NCI-H345 treated with DMSO at 0.1 percent for 48 hours (cell line): ENCODE data around the gene EIF4G3.
"Not testable (repeated sequence)": the region's sequence is repeated elsewhere in the genome, so short reads cannot be mapped to it uniquely, and the experiment has no call there.

Experiments
- DNase-seq: peaks from one replicate; lab custom pipeline; 2025; ENCODE audit not compliant: unreplicated experiment; lab: John Stamatoyannopoulos, UW

The EIF4G3 gene

DNA sequence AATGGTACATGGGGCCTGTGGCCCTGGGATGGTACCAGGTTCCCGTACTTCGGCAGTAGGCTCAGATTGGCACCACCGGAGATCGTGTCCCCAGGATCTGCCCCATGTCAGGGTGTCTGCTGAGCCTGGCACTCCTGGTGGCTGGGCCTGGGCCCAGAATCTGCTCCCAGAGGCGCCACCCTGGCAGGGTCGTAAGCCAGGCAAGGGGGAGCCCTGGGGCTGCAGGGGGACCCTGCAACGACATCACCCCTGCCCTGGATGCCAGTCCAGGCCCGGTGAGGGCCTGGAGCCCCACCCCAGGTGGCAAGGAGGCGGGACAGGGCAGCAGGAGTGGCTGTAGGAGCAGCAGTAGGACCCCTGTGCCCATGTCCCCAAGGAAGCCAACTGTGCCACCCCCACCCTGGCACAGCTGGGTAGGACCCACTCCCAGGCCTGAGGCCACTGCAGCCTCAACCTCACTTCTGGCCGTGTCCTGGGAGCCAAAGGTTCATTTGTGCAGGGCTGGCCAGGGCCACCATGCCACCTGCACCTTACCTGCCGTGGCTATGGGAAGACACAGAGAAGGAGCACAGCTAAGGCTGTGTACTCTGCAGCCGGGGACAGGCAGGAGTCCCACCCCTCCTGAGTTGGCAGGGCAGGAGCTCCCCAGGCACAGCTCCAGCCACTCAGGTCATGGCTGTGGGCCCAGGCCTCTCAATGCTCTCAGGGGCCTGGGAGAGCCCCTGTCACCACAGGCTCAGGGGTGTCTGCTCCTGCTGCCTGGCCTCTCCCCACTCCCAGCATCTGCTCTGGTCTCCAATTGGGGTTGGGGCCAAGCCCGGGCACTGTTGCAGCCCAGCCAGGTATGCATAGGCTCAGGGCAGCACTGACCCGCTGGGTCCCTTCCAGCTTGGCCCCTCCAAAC is 141.7 kb downstream of the EIF4G3 start:
- no peak for DNase-seq

DNA sequence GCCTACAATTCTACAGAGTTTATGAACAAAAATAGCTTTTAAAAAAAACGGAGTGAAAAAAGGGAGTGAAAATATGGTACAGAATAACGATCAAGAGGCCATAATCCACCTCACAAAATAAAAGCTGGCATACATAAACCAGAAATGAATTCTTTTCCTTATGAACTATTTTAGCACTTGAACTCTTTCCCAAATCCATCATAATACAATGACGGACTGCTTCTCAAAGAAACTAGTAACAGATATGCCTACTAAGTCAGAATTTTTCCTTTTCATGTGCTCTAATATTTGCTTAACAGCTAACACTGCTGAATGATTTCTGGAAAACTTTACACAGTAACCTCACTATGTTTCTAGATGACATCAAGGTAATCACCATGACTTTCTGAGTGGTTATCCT is 144.0 kb downstream of the EIF4G3 start:
- DNase-seq: no peak

DNA sequence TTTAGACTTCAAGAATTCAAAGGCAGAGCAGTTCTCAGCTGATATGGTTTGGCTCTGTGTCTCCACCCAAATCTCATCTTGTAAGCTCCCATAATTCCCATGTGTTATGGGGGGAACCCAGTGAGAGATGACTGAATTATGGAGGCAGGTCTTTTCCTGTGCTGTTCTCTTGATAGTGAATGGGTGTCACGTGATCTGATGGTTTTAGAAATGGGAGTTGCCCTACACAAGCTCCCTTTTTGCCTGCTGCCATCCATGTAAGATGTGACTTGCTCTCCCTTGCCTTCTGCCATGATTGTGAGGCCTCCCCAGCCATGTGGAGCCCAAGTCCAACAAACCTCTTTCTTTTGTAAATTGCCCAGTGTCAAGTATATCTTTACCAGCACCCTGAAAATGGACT is 146.5 kb downstream of the EIF4G3 start:
- no peak for DNase-seq

DNA sequence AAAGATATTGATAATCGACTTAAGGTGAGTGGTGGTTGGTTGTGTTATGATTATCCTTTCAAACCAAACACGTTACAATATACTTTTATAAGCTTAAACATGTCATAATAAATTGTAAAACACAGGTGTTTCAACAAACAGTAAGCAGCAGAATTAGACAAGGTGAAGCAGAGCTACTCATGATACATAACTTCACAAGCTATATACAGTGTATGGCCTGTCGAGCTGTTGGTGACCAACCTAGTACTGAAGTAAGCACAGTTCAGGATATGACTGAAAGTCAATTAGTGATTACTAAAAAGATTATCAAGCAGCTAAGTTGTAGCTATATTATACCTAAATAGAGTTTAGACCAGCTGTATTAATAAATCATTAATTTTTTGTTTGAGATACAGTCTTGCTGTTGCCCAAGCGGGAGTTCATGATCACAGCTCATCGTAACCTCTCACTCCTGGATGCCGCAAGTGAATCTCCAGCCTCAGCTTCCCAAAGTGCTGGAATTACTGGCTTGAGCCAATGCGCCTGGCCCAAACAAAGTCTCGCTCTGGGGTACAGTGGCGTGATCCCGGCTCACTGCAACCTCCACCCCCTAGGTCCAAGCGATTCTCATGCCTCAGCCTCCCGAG is 148.1 kb downstream of the EIF4G3 start:
- no peak for DNase-seq

DNA sequence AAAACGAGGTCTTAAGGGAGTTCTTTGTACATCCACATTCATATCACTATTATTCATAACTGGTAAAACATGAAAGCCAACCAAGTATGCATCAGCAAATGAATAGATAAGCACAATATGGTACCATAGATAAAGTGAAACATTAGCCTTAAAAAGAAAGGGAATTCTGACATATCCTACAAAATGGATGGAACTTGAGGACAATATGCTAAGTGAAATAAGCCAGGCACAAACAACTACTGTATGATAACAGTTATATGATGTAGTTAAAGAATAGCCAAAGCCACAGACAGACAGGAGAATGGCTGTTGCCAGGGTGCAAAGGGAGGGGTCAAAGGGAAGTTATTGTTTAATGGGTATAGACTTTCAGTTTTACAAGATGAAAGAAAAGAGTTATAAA is 148.9 kb downstream of the EIF4G3 start:
- DNase-seq: no peak

DNA sequence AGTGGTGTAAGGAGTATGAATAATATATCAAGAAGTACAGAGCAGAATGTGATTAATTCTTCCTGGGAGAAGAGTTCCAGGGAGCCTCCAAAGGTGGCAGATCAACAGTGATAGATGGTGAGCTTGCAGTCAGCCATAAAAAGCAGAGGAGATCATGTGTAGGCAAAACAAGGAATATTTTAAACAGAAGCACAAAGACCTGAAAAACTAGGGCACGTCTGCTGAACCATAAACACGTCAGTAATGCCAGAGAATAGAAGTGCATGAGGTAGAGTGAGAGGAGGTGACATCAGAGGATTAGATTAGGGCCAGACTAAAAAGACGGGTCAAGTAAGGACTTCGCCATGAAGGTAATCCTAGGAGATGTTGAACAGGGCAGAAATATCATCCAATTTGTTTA is 151.8 kb downstream of the EIF4G3 start:
- DNase-seq: no peak

DNA sequence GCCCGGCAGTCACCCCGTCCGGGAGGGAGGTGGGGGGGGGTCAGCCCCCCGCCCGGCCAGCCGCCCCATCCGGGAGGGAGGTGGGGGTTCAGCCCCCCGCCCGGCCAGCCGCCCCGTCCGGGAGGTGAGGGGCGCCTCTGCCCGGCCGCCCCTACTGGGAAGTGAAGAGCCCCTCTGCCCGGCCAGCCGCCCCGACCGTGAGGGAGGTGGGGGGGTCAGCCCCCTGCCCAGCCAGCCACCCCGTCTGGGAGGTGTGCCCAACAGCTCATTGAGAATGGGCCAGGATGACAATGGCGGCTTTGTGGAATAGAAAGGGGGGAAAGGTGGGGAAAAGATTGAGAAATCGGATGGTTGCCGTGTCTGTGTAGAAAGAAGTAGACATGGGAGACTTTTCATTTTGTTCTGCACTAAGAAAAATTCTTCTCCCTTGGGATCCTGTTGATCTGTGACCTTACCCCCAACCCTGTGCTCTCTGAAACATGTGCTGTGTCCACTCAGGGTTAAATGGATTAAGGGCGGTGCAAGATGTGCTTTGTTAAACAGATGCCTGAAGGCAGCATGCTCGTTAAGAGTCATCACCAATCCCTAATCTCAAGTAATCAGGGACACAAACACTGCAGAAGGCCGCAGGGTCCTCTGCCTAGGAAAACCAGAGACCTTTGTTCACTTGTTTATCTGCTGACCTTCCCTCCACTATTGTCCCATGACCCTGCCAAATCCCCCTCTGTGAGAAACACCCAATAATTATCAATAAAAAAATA is 152.4 kb downstream of the EIF4G3 start:
- DNase-seq: not testable (repeated sequence)

DNA sequence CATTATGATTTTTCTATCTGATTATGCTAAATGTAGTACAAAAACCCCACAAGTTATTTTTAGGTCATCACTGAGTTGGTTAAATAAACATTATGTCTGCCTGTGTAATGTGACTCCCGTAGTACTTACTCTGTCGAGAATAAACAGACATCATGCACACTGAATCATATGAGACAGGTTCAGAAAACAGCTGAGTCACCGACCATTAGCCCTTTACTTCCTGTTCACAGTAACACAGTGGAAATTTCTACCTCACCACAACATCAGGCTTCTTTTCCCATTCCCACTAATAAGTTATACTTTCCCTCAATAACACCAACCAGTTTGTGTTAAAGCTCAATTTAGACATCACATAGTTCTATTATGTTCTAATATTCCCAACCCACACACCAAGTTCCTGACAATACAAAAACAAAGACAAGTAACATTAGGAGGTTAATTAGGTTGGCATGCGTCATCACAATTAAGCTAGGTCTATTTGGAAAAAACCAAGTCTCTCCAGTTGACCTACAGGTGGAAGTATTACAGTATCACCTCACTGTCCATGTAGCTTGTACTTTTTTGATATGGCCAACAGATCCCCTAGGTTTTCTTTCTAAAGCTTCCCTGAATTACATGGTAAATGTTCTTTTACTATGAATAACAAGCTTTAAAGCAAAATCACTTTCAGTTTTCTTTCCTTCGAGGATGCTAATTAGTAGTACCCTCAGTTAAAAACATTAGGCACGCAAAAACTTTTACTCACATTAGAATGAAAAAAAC is 154.2 kb downstream of the EIF4G3 start:
- peak; percentile 79 for DNase-seq

DNA sequence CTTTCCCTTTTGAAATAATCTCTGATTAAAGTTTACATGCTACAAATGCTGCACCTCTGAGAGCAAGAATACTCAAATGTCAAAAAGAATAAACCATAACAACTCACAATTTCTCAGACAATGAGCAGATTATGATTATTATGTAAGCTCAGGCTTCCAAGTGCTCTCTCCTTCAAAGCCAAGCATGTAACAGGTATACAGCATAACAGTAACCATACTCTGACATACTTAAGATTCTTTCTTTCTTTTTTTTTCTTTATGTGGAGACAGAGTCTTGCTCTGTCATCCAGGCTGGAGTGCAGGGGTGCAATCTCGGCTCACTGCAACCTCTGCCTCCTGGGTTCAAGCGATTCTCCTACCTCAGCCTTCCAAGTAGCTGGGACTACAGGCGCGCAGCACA is 155.4 kb downstream of the EIF4G3 start:
- no peak for DNase-seq

DNA sequence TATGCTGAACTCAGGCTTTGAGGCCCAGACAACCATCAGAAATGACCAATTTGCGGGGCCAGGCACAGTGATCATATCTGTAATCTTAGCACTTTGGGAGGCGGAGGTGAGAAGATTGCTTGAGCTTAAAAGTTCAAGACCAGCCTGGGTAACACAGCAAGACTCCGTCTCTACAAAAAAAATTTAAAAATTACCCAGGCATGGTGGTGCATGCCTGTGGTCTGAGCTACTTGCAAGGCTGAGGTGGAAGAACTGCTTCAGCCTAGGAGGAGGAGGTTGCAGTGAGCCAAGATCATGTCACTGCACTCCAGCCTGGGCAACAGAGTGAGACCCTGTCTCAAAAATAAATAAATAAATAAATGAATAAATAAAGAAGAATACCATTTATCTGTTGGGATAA is 156.5 kb downstream of the EIF4G3 start:
- no peak for DNase-seq

DNA sequence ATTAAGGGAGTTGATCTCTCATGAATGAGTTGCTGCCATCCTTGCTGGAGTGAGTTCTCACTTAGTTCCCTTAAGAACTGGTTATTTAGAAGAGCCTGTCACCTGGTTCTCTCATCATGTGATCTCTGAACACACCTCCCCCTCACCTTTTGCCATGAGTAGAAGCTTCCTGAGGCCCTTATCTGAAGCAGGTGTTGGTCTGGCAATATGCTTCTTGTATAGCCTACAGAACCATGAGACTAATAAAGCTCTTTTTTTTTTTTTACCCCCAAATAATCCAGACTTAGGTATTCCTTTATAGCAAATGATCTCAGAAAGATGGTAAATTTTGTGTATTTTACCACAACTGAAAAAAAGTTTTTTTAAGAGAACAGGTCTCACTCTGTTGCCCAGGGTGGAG is 158.0 kb downstream of the EIF4G3 start:
- no peak for DNase-seq

DNA sequence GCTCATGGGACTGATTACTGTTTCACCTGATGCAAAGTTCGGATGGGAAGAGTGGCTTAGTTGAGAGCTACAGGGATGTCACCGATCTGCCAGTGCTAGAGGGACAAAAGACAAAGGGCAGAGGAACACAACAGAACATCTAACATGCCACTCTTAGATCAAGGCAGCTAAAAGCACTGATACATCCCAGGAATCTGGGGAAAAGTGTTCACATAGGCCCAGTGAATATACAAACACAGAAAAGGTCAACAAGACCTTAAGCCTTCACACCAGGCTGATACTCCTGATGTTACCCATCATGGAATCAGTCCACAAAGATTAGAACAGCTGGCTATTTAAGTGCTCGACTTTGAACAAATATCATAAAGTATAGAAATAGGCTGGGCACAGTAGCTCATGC is 163.2 kb downstream of the EIF4G3 start:
- DNase-seq: no peak

DNA sequence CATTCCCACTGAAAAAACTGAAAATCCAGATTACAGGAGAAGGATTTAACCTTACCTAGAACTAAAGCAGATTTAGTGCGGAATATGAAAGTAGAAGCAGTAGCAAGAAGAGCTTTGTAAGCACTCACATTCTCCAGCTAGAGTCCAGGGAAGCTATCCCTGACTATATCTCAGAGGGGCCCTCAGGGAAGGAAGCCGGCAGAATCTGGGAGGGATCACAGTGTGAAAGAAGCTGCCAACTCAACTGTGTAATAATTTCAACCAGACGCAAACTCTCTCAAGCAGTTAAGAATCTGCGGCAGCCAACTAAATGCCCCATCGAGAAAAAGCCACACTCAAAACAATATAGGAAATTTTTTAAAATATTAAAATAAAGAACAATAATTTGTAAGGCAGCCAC is 163.8 kb downstream of the EIF4G3 start:
- DNase-seq: no peak

DNA sequence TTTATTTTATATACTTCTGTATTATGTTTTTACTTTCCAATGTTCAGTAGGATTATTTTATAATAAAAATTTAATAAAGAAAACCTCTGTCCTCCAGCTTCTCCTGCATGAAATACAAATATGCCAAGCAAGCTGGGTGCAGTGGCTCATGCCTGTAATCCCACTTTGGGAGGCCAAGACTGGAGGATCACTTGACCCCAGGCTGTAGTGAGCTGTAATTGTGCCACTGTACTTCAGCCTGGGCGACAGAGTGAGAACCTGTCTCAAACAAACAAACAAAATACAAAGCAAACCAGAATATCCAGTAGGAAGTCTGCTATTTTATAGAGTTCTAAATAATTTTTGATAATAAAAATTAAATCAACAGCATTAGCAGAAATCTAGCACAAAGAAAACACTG is 168.8 kb downstream of the EIF4G3 start:
- DNase-seq: no peak

DNA sequence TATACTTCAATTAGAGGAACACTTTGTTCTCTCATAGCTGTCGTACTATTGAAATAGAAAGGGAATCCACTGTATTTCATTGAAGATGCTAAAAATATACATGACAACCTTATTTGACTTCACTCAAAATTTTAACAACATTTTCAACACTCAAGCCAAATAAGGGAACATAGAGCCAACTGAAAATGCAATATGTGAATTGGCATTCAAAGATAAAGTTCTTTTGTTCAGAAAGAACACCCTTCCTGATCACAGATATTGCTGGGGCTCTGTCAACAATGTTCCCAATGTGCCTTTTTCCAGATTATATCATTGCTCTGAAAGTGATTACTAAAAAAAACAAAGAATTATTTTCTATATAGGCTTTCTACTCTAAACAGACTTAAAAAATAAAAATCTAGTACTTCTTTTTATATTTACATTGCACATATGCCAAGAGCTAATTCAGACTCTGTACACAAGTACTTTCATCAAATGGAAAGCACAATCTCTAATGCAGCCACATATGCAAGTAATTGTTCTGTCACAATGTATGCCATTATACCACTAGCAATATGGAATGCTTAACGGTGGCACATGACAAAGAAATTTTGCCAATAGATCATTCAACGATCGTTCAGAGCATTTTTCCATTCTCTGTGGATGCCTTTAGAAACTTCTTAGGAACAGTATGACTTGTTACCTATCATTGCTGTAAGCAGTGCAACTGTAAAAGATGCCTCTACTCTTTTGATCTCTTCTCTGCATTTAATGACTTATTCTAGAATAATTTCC is 171.0 kb downstream of the EIF4G3 start:
- no peak for DNase-seq

DNA sequence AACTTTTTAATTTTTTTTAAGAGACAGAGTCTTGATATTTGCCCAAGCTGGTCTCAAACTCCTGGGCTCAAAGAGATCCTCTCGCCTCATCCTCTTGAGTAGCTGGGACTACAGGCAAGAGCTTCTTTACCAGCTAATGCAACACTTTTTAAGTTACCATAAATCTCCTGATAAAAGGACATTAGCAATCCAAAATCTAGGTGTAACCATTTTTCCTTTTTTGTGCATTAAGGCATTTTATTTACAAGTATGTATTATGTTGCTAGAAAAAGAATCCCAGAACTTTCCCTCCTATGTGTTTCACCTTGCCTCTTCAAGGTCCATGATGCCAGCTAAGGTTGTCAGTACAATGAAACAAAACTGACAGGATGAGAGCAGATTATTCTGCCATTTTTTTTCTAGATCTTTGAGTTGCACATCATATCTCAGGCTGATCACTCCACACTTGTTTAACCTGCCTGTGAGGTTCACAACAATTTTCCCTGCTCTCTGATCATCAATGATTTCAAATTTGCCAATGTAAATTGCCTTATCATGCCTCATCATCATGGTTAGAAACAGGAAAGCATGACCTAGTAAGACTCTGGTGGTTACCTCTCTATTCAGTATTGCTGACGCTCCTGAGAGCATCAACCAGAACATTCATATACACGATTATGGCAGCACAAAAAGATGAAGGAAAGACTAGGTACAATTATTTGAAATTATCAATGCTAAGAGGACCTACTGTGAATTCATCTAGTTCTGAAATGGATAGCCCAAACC is 173.2 kb downstream of the EIF4G3 start:
- no peak for DNase-seq

DNA sequence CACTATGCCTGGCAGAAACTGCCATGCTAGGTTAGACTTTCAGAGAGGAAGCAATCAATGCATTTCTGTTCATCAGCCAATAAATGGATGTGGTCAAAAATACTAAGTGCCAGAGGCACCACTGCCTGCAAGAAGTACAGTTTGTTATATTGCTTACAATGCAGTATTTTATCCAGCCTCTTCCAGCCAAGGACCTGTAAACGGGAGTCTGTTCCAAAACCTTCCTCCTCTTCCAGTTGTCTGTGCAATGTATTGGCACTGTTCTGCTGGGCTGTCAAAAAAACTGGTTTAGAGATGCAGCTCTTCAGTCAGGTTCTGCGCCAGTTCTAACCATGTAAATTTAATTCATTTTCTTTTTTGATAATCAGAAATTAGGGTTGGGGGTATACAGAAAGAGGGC is 175.7 kb downstream of the EIF4G3 start:
- DNase-seq: no peak

DNA sequence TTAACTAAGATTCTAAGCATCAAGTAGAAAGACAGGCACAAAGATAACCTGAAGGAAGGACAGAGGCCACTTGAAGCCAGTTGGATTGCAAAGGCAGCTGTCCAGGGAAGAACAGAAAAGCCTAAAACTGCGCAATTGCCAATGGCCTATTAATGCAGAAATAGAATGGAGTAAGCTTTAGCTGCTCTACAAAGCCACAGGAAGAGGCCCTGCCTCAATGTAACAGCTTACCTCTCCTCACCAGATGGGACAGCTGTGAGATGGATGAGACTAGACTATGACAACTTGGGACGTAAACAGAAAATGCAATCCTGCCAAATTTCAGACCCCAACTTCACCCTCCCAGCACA is 176.5 kb downstream of the EIF4G3 start:
- no peak for DNase-seq

DNA sequence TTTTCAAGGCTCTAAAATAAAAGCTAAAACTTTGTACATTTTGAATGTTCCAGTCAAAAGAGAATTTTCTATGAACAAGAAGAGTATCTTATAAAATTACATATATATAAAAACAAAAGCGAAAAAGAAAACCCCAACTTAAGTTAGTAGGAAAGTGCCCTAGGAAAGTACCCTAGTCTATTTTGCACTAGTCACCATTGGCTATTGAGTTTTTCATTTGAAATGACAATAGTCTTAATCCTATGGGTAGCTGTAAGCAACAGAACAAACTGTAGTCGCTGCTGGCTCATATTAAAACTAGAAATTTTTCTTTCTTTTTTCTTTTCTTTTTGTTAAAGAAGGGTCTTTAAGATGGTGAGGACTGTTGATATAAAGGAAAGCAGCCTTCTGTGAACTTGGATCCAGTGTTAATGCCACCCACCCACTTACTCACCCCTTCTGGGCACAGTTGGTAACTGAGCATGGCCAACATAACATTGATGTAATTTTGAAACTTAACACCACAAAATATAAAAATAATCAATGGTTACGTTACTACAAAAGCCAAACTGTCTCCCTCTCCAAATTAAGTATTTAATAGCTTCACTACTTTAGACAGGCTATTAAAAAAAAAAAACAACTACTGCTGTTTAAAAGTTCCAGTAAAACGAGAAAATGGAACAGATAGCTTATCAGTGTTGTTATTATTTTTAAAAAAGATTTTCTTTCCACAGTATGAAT is 177.0 kb downstream of the EIF4G3 start:
- no peak for DNase-seq
